ENCODE measurements around the gene ZXDC.

DNA sequence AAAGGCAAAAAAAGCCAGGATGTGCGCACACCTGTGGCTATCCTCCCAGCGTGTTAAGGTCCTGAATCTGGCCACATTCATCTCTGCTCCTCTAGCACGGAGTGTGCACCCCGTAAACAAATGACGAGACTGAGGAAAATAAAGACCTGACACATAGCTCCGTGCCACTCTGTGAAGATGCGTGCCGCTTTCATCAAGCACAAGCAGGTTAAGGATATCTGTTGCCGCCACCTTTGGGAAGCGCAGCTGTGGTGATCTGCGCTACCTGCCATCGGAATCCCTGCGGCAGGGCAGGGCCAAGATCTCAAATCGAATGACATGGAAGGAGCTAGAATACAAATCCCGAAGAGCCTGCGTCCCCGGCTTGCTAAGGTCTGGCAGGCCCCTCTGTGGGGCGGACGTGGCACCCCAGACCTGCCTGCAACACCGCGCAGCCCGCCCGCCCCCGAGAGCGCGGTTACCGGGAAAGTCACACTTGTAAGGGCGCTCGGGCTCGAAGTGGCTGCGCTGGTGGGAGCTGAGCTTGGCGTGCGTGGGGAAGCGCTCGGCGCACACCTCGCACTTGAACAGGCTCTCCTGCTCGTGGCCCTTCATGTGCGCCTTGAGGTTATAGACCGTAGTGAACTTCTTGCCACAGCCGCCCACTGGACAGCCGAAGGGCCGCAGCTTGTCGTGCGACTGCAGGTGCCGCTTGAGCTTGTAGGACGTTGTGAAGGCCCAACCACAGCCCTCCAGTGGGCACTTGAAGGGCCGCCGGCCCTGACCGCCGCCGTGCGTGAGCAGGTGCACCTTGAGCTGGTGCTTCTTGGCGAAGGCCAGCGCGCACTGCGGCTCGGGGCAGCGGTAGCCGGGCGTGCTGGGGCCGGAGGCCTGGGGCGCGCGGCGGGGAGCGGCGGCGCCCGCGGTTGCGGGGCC lies 936 bp downstream of the ZXDC start:
- no peak; the same call in 1 of the 2 replicates for TF ChIP-seq POLR2AphosphoS5 (IDR thresholded peaks at IDR 0.05; ENCODE audit: low read depth, low read length)
- no peak for TF ChIP-seq POLR2A (IDR thresholded peaks at IDR 0.05; ENCODE audit: low read depth, low read length)

Data from GM12891 (cell line).